HG03354 (cell line): Measurements from ENCODE around the gene PPP2R5E.
"Not testable (repeated sequence)": the region's sequence is repeated elsewhere in the genome, so short reads cannot be mapped to it uniquely, and the experiment has no call there.

Experiments
- ATAC-seq: cut with Tn5 transposase; IDR thresholded peaks from one replicate; pipeline ENCODE4 v1.9.1; 2021; ENCODE audit warnings: mild to moderate bottlenecking; ENCODE audit not compliant: unreplicated experiment, poor library complexity, severe bottlenecking

The PPP2R5E gene

DNA sequence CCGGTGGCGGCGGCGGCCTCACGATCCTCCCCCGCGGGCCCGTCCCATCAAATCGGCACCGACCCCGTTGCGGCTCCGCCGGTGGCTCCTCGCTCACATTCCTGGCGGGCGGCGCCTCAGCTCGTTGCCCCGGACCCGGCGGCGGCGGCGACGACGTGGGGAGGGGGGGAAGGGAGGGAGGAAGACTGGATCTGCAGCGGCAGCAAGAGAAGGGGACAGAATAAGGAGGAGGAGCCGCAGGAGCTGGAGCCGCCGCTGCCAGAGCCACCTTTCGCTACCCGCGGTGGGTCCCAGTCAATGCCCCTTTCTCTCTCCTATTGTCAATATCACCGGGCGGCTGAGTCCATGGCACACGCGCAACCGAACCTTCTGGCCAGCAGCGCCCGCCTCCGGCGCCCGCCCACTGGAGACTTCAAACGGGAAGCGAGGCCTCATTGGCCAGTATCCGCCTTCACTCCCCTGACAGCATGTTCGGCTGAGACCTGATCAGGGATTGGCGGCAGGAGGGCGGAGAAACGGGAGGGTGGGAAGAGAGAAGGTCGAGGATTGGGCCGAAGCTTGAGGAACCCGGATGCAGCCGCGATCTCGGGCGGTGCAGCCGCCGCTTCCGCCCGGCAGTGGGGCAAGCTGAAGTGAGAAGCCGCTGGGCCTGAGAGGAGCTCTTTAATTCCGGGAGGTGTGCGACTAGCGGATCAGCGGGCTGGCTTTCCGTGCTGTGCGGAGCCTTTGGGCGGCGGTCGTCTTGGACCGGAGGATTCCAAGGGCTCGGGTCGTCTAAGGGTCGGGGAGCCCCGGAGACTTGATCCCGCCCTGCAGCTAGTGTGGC, at the start of gene PPP2R5E:
PPP2R5E (minus strand) TSS at position 378 of the 826 bp plus-strand sequence. CDS start 3,692 bp downstream, outside the sequence.
- peak; percentile 96 for ATAC-seq

DNA sequence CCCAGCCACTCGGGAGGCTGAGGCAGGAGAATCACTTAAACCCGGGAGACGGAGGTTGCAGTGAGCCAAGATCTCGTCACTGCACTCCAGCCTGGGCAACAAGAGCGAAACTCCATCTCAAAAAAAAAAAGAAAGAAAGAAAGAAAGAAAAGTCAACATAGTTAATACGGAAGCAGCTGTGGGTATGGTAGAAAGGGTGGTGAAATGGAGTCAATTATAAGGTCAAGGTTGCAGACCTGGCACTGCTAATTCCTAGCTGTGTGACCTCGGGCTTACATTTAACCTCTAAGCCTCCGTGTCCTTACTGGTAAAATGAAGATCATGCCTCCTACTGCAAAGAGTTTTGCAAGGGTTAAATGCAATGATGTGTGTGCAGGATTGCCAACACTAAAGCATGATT, 39.9 kb upstream of the PPP2R5E start:
- not testable (repeated sequence) for ATAC-seq

GRCh38 chr14:63581491-63581890, 38.3 kb upstream of the PPP2R5E start:
- no peak for ATAC-seq

- ATAC-seq = no peak
These were observed 35.1 kb upstream of the PPP2R5E start for GRCh38 chr14:63578300-63578699.

DNA sequence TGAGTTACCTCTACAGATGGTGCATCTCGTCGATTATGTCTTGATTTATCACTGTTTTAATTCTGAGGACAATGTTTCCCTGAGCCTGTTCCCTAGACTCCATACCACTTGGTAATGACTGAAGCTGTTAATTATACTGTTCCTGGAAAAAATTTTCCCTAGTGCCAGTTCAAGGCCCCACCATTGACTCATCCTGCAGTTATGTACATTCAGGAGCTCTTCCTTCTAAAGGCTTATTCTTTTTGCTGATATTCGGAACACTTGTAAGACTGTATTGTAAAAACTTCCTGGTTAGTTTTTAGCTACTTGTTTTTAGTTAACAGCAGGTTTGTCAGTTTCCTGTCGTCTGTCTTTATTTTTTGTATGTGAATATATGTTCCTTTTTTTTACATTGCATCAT, 30.4 kb upstream of the PPP2R5E start:
- ATAC-seq = no peak

- ATAC-seq = no peak
These were observed 22.3 kb upstream of the PPP2R5E start for GRCh38 chr14:63565448-63565847.

- no peak for ATAC-seq
These were observed 21.1 kb upstream of the PPP2R5E start for GRCh38 chr14:63564318-63564717.

DNA sequence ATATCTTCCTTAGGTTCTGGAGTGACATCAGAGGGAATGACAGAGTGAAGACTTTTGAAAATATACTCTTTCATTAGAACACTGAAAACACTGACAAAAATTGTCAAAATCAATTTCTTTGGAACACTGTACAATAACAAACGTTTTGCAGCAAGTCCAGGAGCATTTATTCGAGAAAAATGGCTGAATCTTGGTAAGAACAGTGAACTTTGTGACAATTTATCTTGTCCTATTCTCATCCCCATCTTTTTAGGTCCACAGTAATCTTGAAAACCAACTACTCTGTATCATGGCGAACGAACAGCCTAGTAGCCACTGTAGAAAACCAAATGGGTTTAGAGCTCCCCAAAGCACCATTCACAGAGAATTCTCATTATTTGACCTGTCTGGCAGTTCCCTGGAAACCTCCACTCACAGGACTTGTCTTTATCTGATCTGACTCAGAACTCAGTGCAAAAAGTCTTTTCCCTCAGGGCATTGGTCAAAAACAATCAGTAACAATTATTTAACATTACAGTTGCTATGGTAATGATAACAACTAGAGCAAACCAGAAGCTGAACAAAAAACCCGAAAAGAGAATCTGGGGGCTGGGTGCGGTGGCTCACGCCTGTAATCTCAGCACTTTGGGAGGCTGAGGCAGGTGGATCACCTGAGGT, 20.3 kb upstream of the PPP2R5E start:
- no peak for ATAC-seq

GRCh38 chr14:63562405-63562804, 19.2 kb upstream of the PPP2R5E start:
- no peak for ATAC-seq

GRCh38 chr14:63555572-63555971, 12.4 kb upstream of the PPP2R5E start:
- ATAC-seq = no peak

DNA sequence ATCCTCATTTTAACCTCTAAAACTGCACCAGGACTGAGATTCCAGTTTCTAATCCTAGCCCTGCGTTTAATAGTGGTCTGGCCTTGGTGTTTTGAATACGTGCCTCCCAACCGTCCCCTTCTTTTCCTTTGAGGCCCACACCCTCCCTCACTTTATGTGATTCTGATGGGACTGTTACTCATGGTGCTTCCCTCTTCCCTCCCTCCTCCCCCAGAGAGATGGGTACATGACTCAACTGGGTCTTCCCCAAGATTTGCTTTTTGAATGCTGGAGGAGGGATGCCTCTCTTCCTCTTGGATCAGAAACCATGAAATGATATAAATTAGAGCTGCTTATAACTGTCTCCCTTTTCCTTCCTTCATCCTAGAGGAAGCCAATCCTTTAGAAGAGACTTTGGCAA, 8.2 kb upstream of the PPP2R5E start:
- ATAC-seq = no peak

GRCh38 chr14:63547798-63548335, 4.7 kb upstream of the PPP2R5E start:
- ATAC-seq = no peak

DNA sequence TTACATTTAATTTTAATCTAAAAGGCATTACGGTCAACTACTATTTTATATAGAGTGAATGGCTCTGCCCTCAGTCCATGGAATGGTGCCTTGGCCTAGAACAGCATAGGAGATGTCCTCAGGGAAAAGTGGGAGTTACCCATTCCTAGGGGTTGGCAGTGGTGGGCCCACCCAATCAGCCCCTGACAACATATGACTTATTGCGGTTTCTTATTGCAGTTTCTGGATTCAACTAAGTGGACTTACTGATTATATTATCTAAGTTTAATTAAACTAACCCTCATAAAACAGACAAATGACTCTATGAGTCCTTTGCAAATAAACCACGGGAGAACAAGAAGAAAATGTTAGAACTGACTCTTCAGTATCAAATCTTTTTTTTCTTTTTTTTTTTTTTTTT, 2.3 kb upstream of the PPP2R5E start:
- no peak for ATAC-seq

- no peak for ATAC-seq
These were observed 1.6 kb upstream of the PPP2R5E start for GRCh38 chr14:63544591-63545299.

- ATAC-seq = peak; percentile 31
These were observed 739 bp upstream of the PPP2R5E start for GRCh38 chr14:63543826-63544406.

- peak; percentile 6 for ATAC-seq
These were observed 762 bp downstream of the PPP2R5E start for GRCh38 chr14:63542231-63542999.

- no peak for ATAC-seq
These were observed 7.3 kb downstream of the PPP2R5E start for GRCh38 chr14:63535918-63536317.

- ATAC-seq = no peak
These were observed 9.7 kb downstream of the PPP2R5E start for GRCh38 chr14:63533474-63533873.

- peak; percentile 69 for ATAC-seq
These were observed 18.5 kb downstream of the PPP2R5E start for GRCh38 chr14:63524537-63525155.
